GM18517 (cell line): Measurements from ENCODE around the gene RPAP2.
"Not testable (repeated sequence)": the region's sequence is repeated elsewhere in the genome, so short reads cannot be mapped to it uniquely, and the experiment has no call there.

Experiments
- ATAC-seq: cut with Tn5 transposase; IDR thresholded peaks from one replicate; pipeline ENCODE4 v1.9.1; 2021; ENCODE audit warnings: mild to moderate bottlenecking, moderate library complexity; ENCODE audit not compliant: unreplicated experiment

The RPAP2 gene

DNA sequence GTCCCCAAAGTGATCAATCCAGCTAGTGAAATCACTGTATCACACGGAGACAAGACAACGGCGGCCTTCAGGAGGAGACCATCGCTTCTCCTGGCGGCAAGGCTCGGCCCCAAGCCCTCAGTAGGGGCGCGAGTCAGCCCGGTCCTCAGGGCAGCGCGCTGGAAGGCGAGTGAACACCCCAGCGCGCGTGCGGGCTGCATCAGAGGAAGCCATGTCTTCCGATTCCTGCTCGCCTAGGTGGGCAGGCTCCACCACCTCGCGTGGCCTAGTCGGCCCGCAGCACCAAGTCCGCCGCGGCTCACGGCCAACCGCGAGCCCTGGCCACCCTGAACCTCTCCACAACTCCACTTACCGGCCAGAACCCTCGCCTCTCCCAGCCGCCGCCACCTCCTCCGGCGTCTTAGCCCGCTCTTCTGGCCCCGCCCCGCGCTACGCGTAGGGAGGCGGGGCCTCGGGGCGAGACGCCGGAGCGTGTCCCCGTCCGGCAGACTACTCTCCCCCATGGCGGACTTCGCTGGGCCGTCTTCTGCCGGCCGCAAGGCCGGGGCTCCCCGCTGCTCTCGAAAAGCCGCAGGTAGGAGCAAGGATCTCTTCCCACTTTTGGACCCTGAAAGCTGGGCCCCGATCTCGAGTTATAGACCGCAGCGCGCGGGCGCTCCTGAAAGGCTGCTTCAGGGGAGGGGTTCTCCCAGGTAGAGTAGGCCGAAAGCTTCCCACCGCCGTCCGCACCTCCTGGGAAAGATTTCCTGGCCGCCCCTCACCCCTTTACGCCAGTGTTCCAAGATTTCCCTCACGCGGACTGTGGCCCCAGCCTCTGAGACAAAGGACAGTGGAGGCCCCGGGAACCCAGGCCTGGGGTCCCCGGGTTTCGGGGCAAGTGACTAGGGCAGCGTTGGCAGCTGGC lies at the start of gene RPAP2, which contains the start of gene GLMN:
TSS of gene RPAP2 (plus strand) at position 487 of the 904 bp plus-strand sequence. CDS start at position 502, 15 bp downstream.
TSS of gene GLMN (minus strand) at position 415 of the 904 bp plus-strand sequence. CDS start 988 bp downstream, outside the sequence.
- peak; percentile 94 for ATAC-seq

DNA sequence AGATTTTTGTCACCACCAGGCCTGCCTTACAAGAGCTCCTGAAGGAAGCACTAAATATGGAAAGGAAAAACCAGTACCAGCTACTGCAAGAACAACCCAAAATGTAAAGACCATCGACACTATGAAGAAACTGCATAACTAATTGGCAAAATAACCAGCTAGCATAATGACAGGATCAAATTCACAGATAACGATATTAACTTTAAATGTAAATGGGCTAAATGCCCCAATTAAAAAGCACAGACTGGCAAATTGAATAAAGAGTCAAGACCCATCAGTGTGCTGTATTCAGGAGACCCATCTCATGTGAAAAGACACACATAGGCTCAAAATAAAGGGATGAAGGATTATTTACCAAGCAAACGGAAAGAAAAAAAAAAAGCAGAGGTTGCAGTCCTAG lies 44.1 kb upstream of the RPAP2 start:
- ATAC-seq, result not testable (repeated sequence)

DNA sequence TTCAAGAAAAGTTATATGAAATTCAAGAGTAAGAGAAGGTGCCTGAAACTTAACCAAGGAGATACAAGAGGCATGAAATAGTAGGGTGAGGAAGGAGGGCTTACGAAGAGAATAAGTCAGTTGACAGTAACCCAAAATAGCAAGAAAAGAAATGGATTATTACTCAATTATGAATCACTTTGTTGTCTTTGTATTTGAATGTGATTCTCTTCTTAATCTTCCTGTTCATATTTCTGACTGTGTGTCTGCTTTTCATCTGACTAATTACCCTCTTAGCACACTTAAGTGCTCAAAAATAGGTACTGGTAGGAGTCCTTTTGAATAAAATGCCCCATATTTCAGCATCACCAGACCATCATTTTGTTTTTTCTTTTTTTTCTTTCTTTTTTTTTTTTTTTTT lies 39.5 kb upstream of the RPAP2 start:
- no peak for ATAC-seq

DNA sequence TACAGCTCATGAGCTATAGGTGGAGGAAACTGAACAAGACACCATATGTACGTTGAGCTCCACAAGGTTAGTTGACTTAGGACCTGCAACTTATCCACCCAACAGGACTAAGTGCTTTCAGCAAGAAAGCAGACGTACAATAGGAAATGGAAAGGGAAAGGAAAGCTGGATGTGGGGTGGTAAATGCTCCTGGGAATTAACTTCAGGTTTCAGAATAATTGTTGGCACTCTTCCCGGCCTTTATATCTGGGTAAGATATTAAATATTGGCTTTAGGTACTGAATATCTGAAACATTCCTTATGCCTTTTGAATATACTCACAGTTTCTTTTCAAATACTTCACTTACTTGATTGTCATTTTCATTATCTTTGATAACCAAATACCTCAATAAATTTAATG lies 36.3 kb upstream of the RPAP2 start:
- ATAC-seq, result no peak

DNA sequence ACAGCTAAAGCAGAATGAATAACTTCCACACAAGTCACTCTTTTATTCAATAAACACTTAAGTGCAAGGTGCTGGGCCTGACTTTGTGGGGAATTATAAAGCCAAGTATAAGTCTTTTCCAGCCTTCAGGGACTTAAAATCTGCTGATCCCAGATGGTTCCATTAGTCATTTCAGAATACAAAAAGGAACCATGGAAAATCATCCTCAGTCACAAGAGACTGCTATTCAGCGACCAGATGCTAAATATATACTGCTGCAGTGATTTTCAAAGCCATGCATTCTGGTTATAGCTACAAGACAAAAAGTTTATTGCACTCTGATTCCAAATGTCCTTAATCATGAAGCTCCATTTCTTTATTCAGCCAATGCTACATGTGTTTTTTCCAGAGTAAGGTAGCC lies 25.8 kb upstream of the RPAP2 start:
- ATAC-seq, result no peak

DNA sequence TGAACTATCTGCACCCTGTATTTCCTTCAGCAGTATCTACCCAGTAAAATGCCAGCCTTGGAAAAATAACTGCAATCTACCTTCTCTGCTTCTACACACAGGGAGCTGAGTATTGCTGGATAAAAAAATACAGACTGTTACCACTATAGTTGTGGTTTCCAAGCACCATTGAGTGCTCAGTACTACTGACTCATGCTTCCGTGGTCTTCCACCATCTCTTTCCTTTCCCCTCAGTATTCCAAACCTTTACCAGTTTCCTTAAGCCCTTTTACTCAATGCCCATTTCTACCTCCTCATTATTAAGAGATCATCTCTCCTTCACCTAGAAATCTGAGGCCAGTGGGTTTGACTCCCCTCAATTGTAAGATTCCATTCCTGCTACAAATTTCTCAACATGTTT lies 23.9 kb upstream of the RPAP2 start:
- no peak for ATAC-seq

DNA sequence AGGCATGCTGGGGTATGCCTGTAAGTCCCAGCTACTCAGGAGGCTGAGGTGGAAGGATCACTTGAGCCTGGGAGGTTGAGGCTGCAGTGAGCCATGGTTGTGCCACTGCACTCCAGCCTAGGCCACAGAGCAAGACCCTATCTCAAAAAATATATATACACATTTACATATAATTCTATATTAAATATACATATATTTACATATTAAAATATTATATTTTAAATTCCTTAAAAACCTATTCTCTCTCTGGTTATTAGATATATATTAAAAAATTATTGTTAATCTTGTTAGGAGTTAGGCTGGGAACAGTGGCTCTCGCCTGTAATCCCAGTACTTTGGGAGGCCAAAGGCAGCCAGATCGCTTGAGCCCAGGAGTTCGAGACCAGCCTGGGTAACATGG lies 22.8 kb upstream of the RPAP2 start:
- ATAC-seq, result no peak

DNA sequence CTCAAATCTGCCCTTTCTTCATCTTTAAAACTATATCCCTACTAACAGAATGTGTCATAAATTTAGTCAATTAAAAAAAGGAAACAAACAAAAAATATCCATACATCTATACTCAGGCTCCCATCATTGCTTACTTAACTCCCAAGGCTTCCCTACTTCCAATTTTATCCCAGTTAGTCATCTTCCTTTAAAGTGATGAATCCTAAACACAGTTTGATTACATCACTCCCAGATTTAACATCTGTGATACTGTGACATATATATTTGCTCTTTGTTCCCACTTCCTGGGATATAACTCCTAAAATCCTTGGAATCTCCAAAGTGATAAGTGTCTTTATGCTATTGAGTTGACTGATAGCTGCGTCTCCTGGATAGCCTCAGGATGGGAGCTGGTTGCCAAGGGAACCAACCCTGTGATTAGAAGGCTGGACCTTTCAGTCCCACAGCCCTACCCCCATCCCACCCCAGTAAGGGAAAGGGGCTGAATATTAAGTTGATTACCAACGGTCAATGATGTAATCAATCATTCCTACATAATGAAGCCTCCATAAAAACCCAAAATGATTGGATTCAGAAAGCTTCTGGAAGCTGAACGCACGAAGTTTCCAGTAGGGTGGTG lies 21.6 kb upstream of the RPAP2 start:
- ATAC-seq, result no peak

DNA sequence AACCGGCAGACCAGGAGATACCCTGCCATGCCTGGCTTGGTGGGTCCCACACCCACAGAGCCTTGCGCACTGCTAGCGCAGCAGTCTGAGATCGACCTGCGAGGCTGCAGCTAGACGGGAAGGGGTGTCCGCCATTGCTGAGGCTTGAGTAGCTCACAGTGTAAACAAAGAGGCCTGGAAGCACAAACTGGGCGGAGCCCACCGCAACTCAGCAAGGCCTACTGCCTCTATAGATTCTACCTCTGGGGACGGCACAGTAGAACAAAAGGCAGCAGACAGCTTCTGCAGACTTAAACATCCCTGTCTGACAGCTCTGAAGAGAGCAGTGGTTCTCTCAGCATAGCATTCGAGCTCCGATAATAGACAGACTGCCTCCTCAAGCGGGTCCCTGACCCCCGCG lies 19.1 kb upstream of the RPAP2 start:
- not testable (repeated sequence) for ATAC-seq

DNA sequence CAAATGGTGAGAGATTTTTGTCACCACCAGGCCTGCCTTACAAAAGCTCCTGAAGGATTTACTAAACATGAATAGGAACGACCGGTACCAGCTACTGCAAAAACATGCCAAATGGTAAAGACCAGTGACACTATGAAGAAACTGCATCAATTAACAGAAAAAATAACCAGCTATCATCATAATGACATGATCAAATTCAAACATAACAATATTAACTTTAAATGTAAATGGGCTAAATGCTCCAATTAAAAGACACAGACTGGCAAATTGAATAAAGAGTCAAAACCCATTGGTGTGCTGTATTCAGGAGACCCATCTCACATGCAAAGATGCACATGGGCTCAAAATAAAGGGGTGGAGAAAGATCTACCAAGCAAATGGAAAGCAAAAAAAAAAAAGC lies 17.4 kb upstream of the RPAP2 start:
- ATAC-seq, result not testable (repeated sequence)

DNA sequence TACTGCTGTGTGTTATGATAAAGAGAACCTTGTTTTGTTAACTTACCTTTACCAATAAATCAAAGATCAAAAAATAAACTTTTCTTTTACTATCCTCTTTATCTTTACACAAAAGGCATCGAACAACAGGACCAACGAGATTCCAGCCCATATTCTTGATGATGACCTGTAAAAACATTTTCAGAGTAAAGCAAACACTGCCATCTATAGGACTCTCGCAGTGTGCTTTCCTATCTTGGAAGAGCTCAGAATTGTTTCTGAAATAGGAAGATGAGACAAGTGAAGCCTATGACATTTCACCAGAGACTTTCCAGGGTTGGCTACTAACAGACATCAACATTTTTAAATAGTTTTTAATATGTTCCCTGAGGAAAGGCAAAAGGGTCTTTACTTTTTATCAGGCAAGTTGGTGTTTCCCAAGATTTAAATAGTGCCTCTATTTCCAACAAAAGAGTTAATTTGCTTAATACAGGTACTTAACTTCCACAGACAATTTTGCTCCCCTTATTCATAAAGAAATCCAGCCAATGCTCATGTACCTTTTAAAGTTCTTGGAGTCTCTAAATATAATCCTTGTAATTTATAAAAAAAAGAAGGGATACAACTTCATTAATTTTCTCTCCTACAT lies 7.4 kb upstream of the RPAP2 start:
- ATAC-seq, result no peak

DNA sequence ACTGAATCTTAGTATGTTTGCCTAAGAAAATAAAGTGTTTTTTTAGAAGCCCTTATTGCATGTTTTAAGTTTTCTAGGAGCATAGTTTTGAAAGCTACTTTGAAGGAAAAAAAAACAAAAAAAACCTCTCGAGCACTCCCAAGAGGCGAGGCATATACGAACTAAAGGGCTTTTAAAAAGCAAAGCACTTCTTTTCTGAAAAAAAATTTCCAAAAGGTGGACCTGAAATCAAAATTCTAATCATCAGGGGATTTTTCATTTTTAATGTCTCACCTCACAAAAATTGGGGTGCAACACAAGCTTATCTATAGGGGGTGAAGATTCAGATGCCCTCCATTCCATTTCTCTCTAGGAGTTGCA lies 666 bp upstream of the RPAP2 start:
- no peak for ATAC-seq

DNA sequence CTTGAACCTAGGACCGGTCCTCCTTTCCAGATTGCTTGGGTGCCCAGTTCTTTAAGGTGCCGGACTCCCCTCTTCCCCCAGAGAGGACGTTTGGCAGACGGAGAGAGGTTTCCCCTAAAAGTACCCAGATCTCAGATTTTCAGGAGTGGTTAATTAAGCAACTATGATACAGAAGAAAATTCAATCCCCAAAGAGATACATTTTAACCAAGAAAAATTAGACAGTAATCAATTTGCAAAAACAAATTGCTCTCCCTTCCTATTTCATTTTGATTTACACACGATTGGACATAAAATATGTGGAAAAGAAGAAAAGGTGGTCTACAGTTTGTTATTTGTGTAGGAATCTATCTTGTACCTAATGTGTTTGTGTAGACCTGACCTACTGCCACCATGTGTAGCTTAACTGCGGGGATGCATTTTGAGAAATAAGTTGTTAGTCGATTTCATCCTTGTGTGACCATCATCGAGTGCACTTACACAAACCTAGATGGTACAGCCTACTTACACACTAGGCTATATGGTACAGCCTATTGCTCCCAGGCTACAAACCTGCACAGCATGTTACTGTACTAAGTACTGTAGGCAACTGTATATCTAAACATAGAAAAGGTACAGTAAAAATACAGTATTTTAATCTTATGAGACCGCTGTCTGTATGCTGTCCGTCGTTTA lies 755 bp downstream of the RPAP2 start:
- ATAC-seq, result no peak

DNA sequence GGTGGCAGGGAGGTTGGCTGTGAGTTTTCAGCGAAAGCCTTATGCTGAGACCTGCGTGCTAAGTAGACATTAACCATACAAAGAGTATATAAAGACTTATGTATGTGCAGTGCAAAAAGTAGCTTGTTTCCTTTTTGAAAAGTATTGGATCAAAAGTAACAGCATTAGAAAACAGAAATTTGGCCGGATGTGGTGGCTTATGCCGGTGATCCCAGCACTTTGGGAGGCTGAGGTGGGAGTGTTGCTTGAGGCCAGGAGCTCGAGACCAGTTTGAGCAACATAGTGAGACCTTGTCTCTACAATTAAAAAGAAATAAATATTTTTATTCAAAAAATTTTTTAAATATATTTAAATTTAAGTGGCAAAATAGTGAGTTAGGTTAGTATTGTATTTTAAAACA lies 2.2 kb downstream of the RPAP2 start:
- ATAC-seq, result no peak

DNA sequence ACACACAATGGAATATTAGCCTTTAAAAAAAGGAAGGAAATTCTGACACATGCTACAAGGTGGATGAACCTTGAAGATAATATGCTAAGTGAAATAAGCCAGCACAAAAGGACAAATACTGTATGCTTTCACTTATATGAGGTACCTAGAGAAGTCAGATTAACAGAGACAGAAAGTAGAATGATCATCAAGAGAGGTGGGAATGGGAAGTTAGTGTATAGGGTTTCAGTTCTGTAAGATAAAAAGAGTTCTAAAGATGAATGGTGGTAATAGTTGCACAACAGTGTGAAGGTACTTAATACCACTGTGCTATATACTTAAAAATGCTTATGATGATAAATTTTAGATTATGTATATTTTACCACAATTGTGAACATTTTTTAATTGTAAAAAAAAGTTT lies 7.2 kb downstream of the RPAP2 start:
- ATAC-seq, result no peak

DNA sequence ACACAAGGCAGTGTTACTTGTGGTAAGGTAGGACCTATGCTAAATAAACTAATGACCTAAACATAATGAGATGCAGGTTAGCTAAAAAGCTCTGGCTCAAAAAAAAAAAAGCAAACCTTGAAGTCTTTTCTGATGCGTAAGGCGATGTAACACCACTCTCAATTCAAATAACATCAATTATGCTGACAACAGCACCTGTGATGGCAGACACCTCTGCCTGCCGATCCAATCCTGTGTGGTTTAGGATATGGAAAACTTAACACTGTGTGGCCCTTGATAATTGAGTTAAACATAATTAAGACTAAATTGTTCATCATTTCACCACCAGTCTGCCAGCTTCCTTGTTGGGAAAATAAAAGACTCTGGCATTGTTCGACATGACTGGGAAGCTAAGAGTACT lies 9.1 kb downstream of the RPAP2 start:
- no peak for ATAC-seq

DNA sequence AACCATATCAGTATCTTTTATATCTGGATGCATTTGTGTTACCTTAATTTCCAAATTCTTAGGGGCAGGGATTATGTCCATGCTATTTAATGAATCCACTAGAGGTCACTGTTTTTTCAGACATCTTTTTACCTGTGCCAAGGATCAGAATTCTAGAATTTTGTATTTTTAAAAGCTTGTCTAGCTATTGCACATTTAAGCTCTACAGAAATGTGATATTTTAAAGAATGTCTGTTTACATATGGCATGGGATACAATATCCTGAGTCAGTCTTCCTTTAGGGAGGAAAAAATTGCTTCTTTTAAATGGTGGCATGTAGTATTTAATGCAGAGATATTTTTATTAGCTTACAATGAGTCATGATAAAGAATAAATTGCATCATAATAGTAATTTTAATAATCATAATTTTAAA lies 11.3 kb downstream of the RPAP2 start:
- ATAC-seq, result no peak

DNA sequence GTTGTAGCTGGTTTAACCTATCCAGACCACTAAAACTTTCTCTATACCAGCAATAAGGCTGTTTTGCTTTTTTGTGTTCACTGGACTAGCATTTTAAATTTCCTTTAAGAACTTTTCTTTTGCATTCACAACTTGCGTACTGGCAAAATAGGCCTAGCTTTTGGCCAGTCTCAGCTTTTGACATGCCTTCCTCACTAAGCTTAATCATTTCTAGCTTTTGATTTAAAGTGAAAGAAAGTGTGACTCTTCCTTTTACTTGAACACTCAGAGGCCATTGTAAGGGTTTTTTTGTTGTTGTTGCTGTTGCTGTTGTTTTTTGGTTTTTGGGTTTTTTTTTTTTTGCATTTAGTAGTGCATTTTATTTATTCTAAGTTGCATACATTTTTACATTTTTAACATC lies 15.2 kb downstream of the RPAP2 start:
- no peak for ATAC-seq

DNA sequence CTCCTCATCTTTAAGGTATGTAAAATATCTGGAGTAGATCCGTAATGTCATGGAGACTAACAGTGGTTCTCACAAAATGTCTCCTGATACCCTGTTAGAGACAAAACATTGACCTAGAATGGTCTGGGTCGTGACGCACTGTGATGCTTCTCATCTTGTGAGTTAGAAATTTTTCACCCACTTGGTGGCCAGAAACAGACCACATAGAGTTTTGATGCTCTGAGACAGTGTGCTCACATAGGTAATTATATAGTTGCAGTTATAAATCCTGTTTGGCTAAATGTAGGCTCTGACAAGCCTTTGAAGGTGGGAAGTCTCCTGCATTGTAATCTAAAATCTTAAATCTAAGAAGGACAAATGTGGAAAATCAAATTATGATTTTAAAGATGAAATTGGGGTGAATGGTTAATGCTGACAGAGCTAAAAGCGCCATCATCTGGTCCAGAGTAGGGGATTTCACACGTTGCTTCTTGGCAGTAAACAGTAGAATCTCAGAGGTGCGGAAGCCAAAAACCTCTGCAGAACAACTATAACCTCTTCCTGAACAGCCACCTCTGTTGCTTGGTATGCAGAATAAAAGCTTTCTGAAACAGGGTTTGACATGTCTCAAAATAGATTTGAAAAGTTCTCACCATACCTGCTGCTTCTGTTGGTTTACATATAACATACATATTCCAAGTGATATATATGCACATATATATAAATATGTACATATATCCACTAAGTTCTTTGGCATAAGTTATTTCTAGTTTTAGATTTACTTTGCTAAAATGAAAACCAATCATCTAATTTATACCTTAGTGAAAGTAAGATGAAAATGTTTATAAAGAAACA lies 17.1 kb downstream of the RPAP2 start:
- no peak for ATAC-seq

DNA sequence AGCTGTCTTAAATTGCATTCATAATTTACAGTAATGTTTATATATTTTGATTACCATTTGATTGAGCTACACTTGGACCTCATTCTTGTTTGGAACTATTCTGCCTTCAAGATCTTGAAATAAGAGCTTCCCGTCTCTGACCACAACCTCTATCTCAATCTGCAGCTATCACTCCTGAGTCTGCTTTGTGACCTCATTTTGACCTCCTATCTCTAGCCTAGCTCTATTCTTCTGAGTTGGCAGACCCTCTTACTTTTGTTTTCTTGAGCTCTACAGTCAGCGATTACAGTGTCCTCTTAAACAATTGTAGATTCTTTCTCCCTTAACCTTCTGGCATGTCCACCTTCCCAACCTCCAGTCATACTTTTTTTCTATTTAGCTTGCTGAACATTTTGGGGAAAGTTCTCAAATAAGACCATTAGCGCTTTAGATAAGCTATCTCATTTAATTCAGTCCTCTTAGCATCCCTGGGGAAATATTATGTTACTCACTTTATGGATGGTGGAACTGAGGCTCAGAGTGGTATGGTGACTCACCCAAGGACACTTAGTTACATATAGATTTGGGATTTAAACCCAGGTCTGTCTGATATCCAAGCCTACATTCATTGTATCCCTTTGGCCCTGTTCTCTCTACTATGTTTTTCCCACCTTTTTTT lies 19.1 kb downstream of the RPAP2 start:
- no peak for ATAC-seq
